Coronary artery (tissue), 2 donors: ENCODE results near the gene SERINC5.

ENCODE experiments used
- DNase-seq: peaks from one replicate; pipeline ENCODE4 v3.0.0-alpha.2; 2017; ENCODE audit warnings: low spot score
- H3K27ac ChIP-seq, 2 donors: fragments of 200-600 bp; sonication (generic); one replicate each; pipeline ENCODE4 v1.5.1; 2016 to 2019
- H3K4me3 ChIP-seq: fragments of 200-600 bp; sonication (generic); 2 replicates; pipeline ENCODE4 v1.5.1; 2016; ENCODE audit warnings: mild to moderate bottlenecking, moderate library complexity
- TF ChIP-seq, protein P1 (sequence below): fragments of 200-600 bp; sonication (generic); IDR thresholded peaks from one replicate; pipeline ENCODE4 v1.5.1; 2019; ENCODE audit warnings: antibody characterized with exemption

SERINC5 gene

DNA sequence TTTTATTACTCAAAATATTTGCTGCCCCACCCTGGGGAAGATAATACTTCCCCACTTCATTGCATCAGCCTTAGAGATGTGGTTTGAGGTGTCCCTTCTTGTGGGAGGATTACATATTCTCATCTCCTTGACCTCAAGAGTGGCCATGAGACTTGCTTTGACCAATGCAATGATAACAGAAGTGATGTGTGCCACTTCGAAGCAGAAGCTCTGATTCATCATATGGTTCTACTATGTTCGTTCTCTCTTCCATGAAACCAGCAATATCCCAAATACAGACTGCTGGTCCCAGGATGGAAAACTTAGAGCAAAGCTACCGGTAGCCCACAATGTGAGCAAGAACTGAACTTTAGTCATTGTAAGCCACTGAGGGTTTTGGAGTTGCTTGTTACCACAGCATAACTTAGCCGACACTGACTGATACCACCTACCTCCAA, 128.7 kb downstream of the SERINC5 start:
- TF ChIP-seq, protein P1, sequence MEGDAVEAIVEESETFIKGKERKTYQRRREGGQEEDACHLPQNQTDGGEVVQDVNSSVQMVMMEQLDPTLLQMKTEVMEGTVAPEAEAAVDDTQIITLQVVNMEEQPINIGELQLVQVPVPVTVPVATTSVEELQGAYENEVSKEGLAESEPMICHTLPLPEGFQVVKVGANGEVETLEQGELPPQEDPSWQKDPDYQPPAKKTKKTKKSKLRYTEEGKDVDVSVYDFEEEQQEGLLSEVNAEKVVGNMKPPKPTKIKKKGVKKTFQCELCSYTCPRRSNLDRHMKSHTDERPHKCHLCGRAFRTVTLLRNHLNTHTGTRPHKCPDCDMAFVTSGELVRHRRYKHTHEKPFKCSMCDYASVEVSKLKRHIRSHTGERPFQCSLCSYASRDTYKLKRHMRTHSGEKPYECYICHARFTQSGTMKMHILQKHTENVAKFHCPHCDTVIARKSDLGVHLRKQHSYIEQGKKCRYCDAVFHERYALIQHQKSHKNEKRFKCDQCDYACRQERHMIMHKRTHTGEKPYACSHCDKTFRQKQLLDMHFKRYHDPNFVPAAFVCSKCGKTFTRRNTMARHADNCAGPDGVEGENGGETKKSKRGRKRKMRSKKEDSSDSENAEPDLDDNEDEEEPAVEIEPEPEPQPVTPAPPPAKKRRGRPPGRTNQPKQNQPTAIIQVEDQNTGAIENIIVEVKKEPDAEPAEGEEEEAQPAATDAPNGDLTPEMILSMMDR: no peak
- no peak for DNase-seq
- no peak overlapping the region for H3K4me3 ChIP-seq
- H3K27ac ChIP-seq: peak overlapping the region in 1 of 2 donors; percentile 63

DNA sequence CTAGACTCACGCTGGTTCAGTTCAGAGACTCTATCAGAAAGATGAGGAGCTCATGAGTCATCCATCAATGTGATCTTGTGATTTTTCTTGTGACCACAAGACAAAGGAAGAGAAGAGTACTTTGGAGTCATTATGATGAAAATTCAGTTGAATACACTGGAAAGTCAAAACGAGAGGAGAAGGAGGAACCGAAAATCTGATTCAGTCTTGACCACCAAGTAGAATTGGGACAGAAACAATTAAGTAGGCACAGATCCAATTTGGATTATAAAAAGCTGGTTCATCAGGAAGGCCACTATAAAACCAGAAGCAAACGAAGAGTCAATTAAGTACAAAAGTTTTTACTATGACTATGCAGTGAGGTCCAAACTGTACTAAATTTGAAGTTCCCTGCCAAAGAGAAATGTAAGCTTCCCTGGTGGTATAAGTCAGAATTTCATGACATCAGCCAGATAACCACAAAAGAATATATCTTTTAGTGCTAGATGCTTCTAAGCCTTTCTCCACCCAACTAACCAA, 129.8 kb downstream of the SERINC5 start:
- DNase-seq: no peak
- Histone ChIP-seq H3K27ac (peak overlapping the region in 1 of 2 donors; percentile 40), H3K4me3 (no peak overlapping the region)
- TF ChIP-seq, protein P1: no peak

DNA sequence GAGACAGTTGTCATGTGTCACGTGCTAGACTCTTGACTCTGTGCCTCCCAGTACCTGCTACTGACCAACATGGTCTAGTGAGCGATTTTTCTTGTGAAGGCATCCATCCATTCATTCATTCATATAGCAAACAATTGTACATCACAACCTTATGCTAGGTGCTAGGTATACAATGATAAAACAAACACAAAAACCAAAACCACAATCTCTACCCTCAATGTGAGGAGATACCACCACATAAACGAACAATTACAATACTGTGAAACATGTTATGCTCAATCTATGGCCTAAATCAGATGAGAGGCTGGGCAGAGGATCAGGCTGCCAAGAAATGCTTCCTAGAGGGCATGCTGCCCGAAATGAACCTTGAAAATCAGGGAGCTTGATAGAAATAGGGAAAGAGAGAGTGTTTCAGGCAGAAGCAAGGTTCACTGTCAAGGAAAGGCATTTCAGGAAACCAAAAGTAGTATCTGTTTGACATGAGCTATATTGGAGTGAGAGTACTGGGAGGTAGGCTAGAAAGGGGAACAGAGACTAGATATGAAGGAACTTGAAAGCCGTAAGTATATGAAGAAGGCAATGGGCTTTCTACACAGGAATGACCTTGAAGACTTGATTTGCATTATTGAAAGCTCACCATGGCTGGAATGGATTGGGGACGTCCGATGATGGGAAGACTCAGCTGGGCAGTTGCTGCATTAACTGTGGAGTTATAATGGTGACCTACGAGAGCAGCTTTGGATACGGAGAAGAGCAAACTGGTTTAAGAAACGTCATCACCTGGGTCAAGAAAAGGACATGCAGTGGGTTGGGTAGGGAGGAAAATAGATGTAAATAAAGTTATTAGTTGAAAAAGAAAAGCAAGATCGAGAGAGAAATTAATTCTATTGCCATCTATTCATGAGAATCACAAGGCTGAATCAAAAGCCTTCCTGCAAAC, 130.6 kb downstream of the SERINC5 start:
- Histone ChIP-seq H3K27ac (no peak overlapping the region), H3K4me3 (no peak overlapping the region)
- DNase-seq: no peak
- TF ChIP-seq, protein P1: no peak

DNA sequence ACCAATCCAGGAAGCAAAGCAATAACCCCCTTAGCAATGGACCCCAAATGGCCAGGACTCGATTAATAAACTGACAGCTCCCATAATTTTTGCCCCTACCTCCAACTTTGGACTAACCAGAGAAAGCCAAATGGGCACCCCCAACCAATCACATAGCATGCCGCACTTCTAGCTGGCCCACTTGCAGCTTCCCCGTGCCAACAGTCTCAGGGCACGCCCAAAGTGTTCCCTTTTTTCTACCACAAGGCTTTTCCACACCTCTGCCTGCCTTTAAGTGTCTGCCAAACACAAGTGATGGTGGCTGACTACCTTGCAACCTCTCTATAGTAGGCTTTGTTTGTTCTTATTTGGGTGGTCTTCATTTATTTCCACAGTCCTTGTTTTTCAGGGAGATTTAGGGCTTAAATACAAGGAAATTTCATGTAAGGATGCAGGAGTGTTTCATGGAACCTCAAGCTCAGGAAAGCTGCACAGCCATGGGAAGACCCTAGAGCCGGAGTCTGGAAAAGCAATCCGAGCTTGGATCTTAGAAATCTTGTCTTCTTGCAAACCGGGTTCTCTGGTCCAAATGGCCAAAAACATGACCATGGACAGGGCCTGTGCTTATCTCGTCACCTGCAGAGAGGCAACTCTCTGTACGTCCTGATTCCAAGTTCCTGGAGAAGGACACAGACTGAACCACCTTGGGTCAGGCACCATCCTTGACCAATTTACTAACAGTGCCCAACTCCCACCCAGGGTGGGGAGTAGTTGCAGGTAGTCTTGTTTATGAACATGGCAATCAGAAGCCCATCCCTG, 131.5 kb downstream of the SERINC5 start:
- Histone ChIP-seq H3K27ac (no peak overlapping the region), H3K4me3 (no peak overlapping the region)
- no peak for DNase-seq
- TF ChIP-seq, protein P1: no peak

DNA sequence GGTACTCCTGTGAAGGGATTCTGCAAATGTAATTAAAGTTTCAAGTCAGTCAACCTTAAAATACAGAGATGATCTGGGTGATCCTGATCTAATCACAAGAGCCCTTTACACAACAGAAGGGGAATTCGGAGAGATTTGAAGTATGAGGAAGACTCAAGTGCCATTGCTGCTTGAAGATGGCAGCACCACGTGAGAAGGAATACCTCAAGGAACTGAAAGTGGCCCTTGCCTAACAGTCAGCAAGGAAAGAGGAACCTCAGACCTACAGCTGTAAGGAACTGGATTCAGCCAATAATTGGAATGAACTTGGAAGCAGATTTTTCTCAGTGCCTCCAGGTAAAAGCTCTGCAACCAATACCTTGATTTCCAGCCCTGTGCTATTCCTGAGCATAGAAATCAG, 133.3 kb downstream of the SERINC5 start:
- H3K27ac ChIP-seq: no peak overlapping the region
- TF ChIP-seq, protein P1: no peak
- no peak for DNase-seq
- no peak overlapping the region for H3K4me3 ChIP-seq

DNA sequence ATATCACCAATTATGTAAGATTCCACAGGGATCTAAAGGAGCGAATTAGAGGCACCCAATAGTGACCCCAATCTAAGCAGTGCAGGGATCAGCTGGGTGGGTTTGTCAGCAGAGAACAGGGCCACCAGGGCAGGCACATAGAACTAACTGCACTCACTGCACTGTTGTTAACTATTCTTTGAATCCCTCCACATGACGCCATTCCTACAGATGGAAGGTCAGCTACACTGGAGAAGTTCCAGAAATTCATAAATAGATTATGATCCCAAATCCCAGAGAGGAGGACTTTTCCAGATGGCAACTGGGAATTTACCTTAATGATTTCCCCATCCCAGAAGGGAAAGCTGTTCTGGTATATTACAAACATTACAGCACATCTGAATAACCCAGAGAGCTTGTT, 136.5 kb downstream of the SERINC5 start:
- H3K27ac ChIP-seq: no peak overlapping the region
- no peak for DNase-seq
- no peak overlapping the region for H3K4me3 ChIP-seq
- TF ChIP-seq, protein P1: no peak
